GM21381 (cell line): ENCODE results near the gene LARP1.
"Not testable (repeated sequence)": the region's sequence is repeated elsewhere in the genome, so short reads cannot be mapped to it uniquely, and the experiment has no call there.

Experiments
- ATAC-seq: cut with Tn5 transposase; IDR thresholded peaks from one replicate; pipeline ENCODE4 v1.9.1; 2021; ENCODE audit warnings: mild to moderate bottlenecking, moderate library complexity; ENCODE audit not compliant: unreplicated experiment

Gene LARP1

DNA sequence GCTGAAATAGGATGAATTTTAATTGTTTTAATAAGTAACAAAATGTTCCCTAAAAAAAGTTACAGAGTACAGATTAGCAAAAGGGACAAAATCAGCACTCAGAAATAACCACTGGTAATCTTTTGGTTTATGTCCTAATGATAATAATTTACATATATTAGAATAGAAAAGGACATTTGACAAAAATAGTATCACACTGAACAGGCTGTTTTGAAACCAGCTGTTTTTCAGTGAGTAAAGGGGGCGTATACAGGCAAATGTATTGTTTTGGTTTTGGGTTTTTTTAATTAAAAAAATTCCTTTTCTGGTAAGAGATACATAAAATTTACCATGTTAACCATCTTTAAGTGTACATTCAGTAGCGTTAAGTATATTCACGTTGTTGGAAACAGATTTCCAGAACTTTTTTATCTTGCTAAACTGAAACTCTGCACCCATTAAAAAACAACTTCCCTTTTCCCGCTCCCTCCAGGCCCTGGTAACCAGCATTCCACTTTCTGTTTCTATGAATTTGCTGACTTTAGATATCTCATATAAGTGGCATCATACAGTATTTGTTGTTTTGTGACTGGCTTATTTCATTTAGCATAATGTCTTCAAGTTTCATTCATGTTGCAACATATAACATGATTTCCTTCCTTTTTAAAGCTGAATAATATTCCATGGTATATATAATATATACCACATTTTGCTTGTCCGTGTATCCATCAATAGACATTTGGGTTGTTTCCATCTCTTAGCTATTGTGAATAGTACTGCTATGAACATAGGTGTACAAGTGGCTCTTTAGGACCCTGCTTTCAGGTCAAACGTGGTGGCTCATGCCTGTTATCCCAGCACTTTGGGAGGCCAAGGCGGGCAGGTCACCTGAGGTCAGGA, 20.6 kb upstream of the LARP1 start:
- no peak for ATAC-seq

DNA sequence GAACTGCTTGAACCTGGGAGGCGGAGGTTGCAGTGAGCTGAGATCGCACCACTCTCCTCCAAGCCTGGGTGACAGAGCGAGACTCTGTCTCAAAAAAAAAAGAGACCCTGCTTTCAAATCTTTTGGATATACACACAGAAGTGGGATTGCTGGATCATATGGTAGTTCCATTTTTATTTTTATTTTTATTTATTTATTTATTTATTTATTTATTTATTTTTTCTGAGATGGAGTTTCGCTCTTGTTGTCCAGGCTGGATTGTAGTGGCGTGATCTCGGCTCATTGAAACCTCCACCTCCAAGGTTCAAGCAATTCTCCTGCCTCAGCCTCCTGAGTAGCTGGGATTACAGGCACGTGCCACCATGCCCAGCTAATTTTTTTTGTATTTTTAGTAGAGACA, 19.8 kb upstream of the LARP1 start:
- not testable (repeated sequence) for ATAC-seq

DNA sequence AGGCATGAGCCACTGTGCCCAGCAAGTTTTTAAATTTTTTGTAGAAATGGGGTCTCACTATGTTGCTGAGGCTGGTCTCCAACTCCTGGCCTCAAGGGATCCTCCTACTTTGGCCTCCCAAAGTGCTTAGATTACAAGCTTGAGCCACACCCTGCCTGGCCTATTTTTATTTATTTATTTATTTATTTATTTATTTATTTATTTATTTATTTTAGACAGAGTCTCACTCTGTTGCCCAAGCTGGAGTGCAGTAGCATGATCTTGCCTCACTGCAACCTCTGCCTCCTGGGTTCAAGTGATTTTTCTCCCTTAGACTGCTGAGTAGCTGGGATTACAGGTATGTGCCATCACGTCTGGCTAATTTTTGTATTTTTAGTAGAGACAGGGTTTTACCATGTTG, 18.8 kb upstream of the LARP1 start:
- not testable (repeated sequence) for ATAC-seq

DNA sequence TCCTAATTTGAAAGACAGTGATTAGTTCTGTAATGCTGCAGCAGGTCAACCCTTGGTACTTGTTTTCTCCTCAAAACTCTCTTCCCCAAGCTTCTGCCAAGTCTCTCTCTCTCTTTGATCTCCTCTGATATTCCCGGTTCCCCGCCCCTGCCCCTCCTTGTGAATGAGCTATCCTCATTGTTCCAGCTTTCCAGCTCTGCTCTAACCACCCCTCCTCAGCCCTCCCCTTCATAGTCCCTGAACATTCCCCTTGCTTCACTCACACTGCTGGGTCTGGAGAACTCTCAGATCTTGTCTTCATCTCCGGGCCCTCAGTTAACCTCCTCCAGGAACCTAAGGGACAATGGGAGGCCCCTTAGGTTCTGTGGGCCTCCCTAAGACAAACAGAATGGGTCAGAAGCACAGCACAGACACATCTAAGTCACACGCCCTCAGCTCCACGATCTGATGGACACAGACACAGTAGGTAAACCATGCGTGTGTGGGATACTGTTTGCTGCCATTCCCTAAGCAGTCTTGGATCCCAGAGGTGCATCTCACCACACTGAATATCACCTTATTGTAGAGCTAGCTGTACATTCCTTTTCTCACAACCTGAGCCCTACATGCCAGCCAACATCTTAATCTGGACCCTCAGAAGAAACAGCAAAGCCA, 17.4 kb upstream of the LARP1 start:
- ATAC-seq = no peak

DNA sequence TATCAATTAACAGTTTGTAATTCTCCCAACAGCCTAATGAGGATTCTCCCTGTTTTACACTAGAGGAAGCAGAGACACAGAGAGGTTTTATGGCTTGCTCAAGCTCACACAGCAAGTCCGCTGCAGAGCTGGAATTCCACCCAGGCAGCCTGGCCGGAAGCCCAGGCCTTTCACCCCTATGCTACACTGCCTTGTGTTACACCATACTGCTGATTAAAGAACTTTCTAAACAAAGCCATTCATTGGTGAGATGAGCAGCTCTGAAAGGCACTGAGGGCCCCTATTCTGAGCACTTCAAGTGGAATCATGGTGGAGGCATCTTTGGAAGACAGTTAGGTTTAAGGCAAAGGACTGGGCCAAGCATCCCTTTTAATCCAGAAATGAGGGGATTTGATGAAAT, 14.7 kb upstream of the LARP1 start:
- no peak for ATAC-seq

DNA sequence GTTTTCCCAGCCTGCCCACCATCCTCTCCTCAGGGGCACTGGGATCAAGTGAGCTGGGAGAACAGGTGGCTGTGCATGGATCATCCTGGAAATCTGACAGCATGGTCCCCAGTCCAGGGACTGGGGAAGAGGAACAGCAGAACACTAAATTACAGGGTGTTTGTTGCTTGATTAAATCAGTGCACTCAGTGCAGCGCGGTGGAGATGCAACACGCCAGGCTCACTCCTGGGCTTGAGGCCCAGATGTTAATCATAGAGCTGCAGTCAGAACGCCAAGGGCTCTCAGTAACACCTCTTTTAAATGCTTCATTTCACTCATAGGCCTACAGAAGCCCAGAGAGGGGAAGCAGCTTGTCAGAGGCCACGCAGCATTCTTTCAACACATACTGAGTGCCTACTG, 14.2 kb upstream of the LARP1 start:
- ATAC-seq = no peak

DNA sequence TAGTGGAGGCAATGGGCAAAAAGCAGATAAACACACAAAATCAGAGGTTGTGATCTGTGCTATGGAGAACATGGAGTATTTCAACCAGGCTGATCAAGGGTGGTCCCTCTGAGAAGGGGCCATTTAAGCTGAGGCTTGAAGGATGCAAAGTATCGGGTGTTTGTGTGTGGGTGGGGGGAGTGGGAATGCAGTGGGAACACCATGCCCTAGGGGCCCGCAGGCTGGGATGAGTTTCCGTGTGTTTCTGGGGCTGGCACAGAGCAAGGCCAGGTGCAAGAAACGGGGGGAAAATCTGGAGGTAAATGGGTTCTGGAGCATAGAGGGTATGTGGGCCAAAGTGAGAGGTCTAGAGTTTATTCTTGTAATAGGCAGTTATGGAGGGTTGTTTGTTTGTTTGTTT, 13.8 kb upstream of the LARP1 start:
- ATAC-seq = no peak

DNA sequence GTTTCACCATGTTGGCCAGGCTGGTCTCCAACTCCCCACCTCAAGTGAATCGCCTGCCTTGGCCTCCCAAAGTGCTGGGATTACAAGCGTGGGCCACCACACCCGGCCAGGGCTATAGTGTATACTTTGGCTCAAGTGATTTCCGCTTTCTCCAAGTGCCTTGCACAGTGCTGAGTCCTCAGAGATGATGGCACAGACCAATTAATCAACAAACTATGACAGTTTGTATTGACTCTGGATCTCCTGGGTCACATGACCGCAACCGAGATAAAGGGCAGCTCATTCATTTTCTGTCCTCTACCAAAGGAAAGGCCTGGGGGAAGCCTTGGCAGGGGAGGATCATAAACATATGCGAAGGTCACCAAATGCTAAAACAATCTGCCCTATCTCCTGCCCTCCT, 11.4 kb upstream of the LARP1 start:
- ATAC-seq = no peak

DNA sequence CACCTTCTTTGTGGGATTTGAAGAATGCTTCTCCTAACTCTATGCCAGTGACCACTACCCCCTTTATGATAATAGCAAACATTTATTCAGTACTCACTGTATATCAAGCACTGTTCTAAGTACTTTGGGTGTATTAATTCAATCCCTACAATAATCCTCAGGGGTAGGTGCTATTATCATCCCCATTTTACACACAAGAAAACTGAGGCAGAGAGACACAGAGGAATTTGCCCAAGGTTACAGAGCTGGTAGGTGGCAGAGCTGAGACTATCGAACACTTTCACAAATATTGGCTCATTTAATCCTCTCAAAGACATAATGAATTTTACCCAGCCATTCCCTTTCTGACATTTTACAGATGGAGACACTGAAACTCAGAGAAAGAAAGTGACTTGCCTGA, 9.8 kb upstream of the LARP1 start:
- ATAC-seq = no peak

DNA sequence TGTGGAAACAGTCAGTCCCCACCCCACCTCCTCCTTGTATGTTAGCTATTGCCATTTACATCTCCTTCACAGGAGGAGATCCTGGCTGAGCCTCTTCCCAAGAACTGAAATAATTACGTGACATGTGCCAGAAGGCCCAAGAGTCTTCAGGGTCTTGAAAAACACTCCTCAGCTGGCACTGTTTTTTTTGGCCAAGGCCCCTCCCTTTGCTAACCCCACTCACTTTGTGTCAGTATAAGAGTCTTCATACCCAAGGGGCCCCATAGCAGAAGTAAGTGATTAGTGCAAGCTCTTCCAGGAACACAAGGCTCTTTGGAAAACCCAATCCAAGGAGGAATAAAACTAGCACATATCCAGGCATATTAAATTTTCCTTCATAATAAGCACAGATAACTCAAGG, 5.7 kb upstream of the LARP1 start:
- no peak for ATAC-seq

DNA sequence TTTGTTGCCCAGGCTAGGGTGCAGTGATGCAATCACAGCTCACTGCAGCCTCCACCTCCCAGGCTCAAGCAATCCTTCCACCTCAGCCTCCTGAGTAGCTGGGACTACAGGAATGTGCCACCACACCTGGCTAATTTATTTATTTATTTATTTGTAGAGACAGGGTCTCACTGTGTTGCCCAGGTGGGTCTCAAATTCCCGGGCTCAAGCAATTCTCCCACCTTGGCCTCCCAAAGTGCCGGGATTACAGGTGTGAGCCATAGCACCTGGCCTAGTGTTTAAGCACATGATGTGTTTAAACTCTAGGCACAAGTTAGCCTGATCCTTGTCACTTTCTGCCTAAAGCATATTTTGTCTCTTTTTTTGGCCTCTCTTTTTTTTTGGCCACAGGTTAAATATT, 4.5 kb upstream of the LARP1 start:
- not testable (repeated sequence) for ATAC-seq

DNA sequence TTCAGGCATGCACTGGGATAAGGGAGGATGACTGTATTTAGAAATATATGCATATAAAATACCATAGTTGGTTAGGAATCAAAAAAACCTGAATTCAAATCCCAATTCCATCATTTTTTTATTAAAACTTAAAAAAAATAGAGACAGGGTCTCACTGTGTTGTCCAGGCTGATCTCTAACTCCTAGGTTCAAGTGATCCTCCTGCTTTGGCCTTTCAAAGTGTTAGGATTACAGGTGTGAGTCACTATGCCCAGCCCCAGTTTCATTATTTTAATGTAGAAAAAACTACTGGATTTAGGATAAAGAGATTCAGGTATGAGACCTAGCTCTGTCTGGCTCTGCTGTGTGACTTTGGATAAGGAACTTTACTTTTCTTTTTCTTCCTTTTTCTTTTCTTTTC, 3.3 kb upstream of the LARP1 start:
- no peak for ATAC-seq

DNA sequence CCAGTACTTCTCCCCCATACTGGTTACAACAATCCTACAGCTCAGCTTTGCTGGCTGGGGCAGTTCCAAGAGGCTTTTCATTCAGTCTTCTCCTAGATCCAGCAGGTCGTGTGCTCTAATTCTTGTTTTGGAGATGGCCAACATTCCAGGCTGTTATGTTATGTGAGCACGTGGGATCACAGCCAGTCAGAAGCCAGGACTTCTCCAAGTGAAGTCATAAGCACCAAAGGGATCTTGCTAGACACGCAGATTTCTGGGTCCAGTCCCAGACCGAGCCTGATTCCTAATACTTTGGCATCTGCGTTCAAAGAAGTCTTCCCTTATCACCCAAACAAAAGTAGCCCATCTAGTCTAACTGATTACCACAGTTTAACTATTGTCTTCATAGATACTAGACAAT, 1.4 kb upstream of the LARP1 start:
- ATAC-seq = no peak

DNA sequence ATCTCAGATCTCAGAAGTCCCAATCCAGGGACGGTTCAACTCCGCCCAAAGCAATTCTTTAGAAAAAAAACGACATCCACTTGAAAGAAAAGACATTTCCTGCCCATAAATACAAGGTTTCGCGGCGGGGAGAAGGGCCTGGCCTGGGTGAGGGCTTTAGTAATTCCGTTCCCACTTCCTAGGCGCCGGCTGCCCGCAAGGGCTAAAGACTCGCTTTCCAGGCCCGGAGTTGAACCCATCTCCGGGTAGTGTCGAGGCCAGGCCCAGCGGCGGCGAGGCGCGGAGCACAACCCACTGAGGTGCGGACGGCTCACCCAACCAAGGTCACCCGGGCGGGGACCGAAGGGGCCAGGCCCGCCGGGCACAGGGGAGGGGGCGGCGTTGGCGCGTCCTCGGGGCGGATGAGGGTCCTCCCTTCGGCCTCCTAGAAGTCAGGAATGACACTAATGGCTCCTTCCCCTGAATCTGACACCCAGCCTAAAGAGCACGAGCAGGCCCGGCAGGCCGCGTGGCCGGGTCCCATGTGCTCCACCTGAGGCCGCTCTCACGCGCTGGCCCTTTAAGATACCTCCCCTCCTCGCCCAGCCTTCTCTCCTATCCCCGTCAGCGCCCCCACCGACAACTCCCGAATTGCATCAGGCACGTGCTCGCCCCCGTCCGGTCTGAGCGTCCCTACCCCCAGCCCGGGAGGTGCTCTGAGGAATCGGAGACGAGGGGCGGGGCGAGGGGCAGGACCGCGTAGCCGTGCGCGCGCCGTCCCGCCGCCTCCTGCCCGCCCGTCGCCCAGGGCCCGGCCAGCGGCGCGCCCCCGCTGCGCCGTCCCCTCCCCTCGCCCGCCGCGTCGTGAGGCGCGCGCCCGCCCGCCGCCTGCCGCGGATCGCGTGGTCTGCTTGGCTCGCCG, 467 bp upstream of the LARP1 start:
- peak; percentile 86 for ATAC-seq

DNA sequence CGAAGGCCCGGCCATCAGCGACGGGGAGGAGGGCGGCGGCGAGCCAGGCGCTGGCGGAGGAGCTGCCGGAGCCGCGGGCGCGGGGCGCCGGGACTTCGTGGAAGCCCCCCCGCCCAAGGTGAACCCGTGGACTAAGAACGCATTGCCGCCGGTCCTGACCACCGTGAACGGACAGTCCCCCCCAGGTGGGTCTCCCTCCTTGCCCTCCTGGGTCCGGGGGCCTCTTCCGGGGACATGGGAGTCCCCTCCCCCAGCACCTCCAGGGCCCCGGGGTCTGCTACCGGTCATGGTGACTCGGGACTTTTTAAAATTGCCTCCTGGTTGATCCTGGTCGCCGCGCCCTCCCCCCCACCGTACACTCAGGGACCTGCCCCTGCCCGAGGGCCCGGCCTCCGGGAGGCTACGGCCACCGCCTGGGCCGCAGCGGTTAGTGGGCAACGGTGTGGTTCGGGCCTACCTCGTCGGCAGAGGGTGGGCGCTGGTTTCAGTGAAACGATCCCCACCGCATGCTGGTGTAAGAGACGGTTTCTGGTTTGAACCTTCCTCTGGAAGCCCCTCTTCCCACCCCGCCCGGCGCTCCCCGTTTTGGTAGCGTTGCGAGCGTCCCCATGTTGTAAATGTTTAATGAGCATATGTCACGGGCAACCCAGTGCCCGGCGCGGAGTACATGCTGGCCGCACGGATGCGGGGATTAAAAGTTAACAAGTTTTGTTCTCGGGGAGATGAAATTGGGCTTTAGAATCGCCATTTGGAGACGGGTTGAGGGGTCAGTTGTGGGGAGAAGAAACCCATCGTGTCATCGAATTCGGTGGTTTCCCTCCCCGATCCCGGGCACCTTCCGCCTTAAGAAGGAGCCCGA, 1.1 kb downstream of the LARP1 start:
- ATAC-seq = no peak

DNA sequence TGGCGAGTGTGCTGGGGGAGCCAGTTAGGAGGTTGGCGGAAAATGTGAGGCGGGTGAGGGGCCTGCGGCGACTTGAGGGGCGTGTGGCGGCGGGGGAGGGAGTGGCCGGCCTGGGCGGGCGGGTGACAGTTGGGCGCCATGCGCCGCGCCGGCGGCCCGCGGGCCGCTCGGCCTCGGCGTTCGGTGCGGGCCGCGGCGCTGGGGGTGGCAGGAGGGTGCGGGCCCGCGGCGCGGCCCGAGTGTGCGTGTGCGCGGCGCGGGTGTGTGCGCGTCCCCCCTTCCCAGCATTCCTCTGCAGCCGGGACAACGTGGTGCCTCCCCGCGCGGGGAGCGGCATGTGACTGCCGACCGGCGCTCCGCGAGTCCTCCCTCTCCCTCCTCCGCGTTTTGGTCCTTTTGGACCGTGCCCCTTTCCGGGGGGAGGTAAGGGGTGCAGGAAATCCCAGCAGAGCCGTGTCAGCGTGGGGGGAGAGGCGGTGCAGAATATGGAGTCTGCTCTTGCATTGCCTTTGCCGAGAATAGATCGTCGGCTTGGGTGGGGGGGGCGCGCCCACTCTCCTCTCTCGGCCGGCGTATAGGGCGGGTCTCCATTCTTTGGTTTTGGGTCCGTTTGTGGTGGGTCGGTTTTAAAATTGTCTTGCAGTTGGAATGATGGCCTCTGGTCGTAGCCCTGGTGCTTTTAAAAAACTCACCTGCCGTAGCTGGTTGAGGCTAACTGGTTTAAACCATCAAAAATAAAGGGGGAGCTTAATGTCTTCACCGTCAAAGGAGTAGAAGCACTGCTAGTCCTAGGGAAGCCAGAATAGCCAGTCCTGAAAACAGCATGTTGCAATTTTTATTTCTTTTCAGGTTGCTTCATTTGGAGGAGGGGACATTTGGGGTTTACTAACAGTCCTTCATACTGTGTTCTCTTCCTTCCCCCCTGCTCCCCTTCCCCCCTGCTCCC, 2.0 kb downstream of the LARP1 start:
- no peak for ATAC-seq

DNA sequence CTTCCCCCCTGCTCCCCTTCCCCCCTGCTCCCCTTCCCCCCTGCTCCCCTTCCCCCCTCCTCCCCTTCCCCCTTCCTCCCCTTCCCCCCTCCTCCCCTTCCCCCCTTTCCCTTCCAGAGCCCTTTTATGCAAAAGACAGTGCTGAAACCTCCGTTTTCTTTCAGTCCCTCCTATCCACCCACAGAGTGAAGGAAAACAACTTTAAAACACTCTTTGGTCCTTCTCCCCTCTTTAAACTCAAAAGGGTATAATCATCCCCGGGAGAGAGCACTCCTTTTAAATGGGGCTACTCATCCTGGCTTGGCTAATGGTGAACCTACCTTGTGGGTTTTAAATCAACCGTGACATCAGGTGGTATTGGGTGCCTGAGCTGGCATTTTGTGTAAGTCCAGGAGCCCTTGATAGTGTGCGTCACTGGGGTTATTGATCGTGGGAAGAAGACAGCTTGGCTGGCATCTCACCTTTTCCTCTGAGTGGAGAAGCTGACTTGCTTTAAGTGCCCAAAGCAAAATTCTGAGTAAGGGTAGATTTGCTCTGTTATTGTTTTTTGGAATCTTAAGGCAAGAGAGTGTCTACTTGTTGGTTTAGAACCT, 2.7 kb downstream of the LARP1 start:
- no peak for ATAC-seq

DNA sequence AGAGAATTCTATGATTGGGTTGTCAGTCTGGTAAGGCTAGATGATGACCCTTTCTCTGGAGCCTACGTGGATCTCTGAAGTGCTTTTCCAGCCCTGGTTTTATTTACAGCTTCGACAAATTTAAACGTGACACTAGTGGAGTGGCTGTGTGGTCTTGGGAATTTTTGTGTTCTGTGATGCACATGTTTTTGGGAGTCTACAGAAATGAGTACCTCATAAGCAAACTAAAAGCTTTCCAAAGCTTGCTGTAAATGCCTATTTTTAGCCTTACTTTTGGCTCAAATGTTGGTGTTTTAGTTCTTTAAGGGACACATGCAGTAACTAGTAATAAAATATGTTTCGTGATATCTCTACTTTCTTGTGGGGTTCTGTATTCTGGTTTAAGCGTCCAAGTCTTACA, 3.3 kb downstream of the LARP1 start:
- no peak for ATAC-seq

DNA sequence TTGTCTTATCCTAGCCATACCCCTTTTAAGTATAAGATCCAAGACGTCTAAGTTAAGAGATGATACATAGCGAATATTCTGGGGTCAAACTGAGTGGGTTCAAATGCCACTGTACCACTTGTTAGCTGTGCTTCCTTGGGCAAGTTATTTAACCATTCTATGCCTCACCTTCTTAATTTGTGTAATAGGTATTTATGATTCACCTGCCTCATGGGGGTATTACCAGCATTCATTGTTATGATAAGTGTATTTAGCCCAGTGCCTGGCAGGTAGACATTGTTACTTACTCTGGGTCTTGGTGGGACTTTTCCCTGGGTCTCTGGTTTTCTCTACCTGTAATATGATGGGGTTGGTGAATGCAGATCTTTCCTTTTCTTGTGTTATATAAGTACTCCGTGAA, 3.8 kb downstream of the LARP1 start:
- ATAC-seq = no peak
